GM12801 (cell line): ENCODE data around the gene RTN4IP1.

Experiments used
- TF ChIP-seq, protein P1 (sequence below): IDR thresholded peaks from one replicate; pipeline ENCODE4 v1.5.1; 2011; ENCODE audit warnings: control low read depth; ENCODE audit not compliant: insufficient read length; ENCODE audit errors: extremely low read depth

The RTN4IP1 gene

DNA sequence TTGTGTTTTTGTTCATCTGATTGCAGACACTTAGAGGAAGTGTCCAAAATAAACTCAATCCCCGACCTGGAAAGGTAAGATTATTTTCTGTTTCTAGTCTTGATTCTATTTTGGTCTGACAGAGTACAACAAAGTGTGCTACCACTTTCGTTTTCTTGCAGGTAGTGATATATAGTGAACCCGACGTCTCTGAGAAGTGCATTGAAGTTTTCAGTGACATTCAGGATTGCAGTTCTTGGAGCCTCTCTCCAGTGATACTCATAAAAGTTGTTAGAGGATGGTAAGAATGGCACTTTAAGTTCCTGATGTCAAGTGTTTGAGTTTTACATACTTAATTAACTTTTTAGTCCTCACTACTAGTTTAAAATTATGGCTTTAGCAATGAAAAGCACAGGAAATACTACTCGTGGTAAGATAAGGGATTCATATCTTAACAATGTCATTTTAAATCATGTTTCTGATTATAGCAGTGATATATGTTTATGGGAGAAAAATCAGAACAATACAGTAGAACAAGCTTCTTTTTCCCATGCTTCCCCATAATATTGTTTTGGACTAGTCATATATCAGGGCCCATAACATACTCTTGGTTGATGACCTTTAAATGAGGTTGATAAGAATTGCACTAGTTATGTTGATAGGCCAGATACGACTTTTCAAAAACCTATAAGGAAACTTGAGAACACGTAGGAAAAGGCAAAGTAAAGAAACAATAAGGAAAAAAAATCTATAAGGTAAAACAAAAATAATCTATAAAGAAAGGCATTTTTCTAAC is 104.0 kb downstream of the RTN4IP1 start:
- TF ChIP-seq, protein P1, sequence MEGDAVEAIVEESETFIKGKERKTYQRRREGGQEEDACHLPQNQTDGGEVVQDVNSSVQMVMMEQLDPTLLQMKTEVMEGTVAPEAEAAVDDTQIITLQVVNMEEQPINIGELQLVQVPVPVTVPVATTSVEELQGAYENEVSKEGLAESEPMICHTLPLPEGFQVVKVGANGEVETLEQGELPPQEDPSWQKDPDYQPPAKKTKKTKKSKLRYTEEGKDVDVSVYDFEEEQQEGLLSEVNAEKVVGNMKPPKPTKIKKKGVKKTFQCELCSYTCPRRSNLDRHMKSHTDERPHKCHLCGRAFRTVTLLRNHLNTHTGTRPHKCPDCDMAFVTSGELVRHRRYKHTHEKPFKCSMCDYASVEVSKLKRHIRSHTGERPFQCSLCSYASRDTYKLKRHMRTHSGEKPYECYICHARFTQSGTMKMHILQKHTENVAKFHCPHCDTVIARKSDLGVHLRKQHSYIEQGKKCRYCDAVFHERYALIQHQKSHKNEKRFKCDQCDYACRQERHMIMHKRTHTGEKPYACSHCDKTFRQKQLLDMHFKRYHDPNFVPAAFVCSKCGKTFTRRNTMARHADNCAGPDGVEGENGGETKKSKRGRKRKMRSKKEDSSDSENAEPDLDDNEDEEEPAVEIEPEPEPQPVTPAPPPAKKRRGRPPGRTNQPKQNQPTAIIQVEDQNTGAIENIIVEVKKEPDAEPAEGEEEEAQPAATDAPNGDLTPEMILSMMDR: no peak

DNA sequence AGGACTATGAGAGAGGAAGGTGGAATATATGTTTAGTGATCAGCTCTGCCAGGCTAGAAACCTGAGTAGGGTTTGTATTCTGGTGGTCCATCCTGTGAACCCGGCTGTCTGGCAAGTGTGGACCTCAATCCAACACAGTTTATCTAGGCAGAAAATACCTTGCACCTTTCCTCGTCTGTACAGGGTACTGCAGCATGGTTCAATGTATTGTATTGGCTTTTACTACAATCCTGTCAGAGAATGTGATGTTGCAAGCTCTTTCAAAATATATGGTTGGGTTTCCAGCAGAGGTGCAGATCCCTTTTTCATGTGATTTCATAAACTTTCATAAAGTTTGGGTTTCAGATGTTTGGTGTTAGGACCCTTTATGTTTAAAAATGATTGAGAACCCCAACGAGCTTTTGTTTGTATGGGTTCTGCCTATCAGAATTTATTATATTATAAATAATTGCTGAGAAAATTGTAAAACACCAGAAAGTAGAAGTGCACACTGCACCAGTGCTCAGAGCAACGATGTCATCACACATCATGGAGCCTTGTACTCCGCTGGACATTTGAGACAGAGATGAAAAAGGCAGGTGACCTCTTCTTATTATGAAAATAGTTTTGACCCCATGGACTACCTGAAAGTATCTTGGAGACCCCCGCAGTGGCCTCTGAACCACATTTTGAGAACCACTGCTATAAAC is 106.6 kb downstream of the RTN4IP1 start:
- TF ChIP-seq, protein P1: no peak
